ENCODE results near the gene GET4. TPM values are rescaled to one million over a fixed set of nuclear protein-coding genes. Genes with fewer than 3 reads are reported as not detected.
A peak's percentile ranks its signal among the peaks of the same experiment; 100 is the strongest.

Gene GET4
- total and polyA plus RNA-seq, 2 of the 8 experiments (the other 6 are each of a cell fraction or from before 2014, with no cell fraction given) = 56.7 to 74.1 TPM

DNA sequence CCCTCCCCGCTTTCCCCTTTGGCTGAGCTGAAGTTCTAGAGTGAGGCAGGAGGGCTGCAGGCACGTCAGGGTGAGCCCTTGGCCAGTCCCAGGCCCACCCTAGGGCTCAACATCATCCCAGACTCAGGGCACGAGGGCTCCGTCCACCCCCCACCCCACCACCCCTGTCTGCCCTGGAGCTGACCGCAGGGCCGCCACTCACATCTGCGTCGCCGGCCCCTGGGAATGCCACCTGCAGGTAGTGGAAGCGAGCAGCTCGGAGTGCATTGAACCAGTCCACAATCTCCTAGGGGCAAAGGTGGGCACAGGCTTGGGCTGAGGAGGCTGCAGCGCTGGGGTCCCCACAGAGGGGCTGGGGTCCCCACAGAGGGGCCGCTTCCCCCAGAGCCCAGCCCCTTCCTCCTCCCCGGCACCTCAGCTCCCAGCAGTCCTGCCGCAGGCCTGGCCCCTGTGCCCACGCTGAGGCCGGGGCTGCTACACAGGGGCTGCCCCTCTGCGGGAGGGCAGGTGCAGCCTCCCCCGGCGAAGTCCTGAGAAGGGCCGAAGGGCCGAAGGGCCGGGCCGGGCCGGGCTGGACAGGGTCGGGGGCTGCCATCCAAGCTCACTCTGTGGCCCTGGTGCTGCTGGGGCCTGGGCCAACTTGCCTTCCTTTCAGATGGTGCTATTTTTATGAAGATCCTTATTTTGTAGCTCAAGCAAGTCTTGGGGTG is 24.1 kb downstream of the GET4 start:
- no peak overlapping the region for H3K56ac ChIP-seq (replicated peaks; ENCODE audit: insufficient read length, low read depth, low read length)
- DNase-seq (ENCODE audit: low read depth in 1 of 2, low spot score in 2 of 2) (no peak), FAIRE-seq (no peak)
- H3K79me2 ChIP-seq (ENCODE audit: control insufficient read depth in 1 of 2, insufficient read depth in 2 of 2, low read length in 2 of 2) = no peaks in the 10 kb centered on the region
- no peak overlapping the region for H2AFZ ChIP-seq (ENCODE audit: low read length)
- no peaks in the 10 kb centered on the region for H3K23me2 ChIP-seq (ENCODE audit: low read depth, low read length)
- no peak overlapping the region for H3K14ac ChIP-seq (ENCODE audit: insufficient read length)
- no peak overlapping the region for H3K4me3 ChIP-seq (ENCODE audit: extremely low read depth in 1 of 4, insufficient read depth in 2 of 4, low read depth in 3 of 4, low read length in 4 of 4)
- peak overlapping the region; percentile 75; the same call in 1 of the 2 replicates for H2AK5ac ChIP-seq (ENCODE audit: low read depth, low read length)
- 0 out of 2 replicates have a peak overlapping the region, but pooled peaks have one; percentile 39 for H2BK12ac ChIP-seq (ENCODE audit: low read depth, low read length)
- no peak overlapping the region for H3K27ac ChIP-seq (ENCODE audit: low read depth, low read length)
- no peak overlapping the region for H2BK15ac ChIP-seq (ENCODE audit: low read length)
- 78% methylated on average over 18 of the region's 26 CpGs; no CpG with 5 or more reads in 1 of the 2 experiments for WGBS, 2 experiments (ENCODE audit: extremely low coverage in 1 of 2, insufficient coverage in 1 of 2, insufficient read length in 1 of 2, insufficient replicate concordance in 2 of 2, low coverage in 1 of 2, low lambda C conversion rate in 2 of 2, missing lambda C conversion rate in 1 of 2)
- no peak overlapping the region for H3K4ac ChIP-seq (replicated peaks; ENCODE audit: insufficient read length, low read depth, low read length)
- no peak overlapping the region for H2BK5ac ChIP-seq (ENCODE audit: low read depth, low read length)
- no peak overlapping the region for H4K5ac ChIP-seq (ENCODE audit: insufficient read length, low read depth, low read length)
- H3K9me3 ChIP-seq (ENCODE audit: insufficient read depth in 2 of 2, low read depth in 1 of 2, low read length in 1 of 2) = no peaks in the 10 kb centered on the region
- ChIA-PET CTCF (ENCODE audit: partially characterized antibody) (interaction anchor here (0.6 to 1.7 kb wide), 9 partner anchors 8 to 578 kb away, joined by 3 to 7 read pairs (median 4); no protein-coding TSS in a partner anchor), POLR2A (ENCODE audit: partially characterized antibody) (interaction anchor here (1.0 to 4.0 kb wide), 8 partner anchors 9 to 48 kb away, joined by 3 to 23 read pairs (median 4); partner anchors contain the start of gene GET4)
- no peak overlapping the region; a peak in 1 of 7 replicates for H3K9ac ChIP-seq (replicated peaks in 1 of 4; ENCODE audit: extremely low read depth in 1 of 4, low read depth in 3 of 4, low read length in 3 of 4)
- no peak overlapping the region for H2BK20ac ChIP-seq (ENCODE audit: low read length)
- peaks cover 0 to 8% (median 4%) of the 10 kb centered on the region in 4 experiments; a peak in 5 of 7 replicates for H3K4me1 ChIP-seq (replicated peaks in 1 of 4; ENCODE audit: control insufficient read depth in 3 of 4, insufficient read depth in 4 of 4, low read length in 3 of 4)
- peaks cover 0 to 20% (median 9%) of the 10 kb centered on the region in 4 experiments; a peak in 6 of 8 replicates for H3K36me3 ChIP-seq (ENCODE audit: control insufficient read depth in 2 of 4, insufficient read depth in 4 of 4, low read length in 3 of 4)
- H3K18ac ChIP-seq (ENCODE audit: extremely low read depth, low read length) = no peak overlapping the region
- H4K20me1 ChIP-seq (replicated peaks in 1 of 2; ENCODE audit: control insufficient read depth in 1 of 2, insufficient read depth in 2 of 2, low read length in 2 of 2) = peaks cover 1 to 3% of the 10 kb centered on the region in 2 experiments
- no peak overlapping the region for H3K4me2 ChIP-seq (ENCODE audit: insufficient read depth in 1 of 2, low read depth in 2 of 2, low read length in 2 of 2)
- H4K91ac ChIP-seq (replicated peaks; ENCODE audit: insufficient read length, low read length) = no peak overlapping the region
- no peak overlapping the region for H2BK120ac ChIP-seq (replicated peaks; ENCODE audit: low read depth, low read length)
- no peak overlapping the region for H3K23ac ChIP-seq (ENCODE audit: insufficient read length)
- no peaks in the 10 kb centered on the region; the same call in 1 of the 2 replicates for H3K79me1 ChIP-seq (ENCODE audit: low read depth, low read length)
- H4K8ac ChIP-seq (ENCODE audit: extremely low read depth, insufficient read depth, low read length) = no peak overlapping the region
- peaks cover 0 to 4% (median 3%) of the 10 kb centered on the region in 4 experiments; a peak in 2 of 7 replicates for H3K27me3 ChIP-seq (replicated peaks in 1 of 4; ENCODE audit: control insufficient read depth in 3 of 4, extremely low read depth in 1 of 4, insufficient read depth in 3 of 4, low read length in 3 of 4)
- no peak for TF ChIP-seq POU5F1 (IDR thresholded peaks at IDR 0.05; ENCODE audit: low read depth, low read length)
- TF ChIP-seq EGR1 (IDR thresholded peaks at IDR 0.05; ENCODE audit: borderline replicate concordance, low read depth, low read length) = no peak
- TF ChIP-seq TCF12 (IDR thresholded peaks at IDR 0.05; ENCODE audit: low read depth, low read length) = no peak
- TF ChIP-seq ZNF274 (IDR thresholded peaks at IDR 0.05; ENCODE audit: borderline replicate concordance, extremely low read depth, low read length) = no peak
- no peak for TF ChIP-seq MAFK (IDR thresholded peaks at IDR 0.05; ENCODE audit: low read depth, low read length)
- no peak for TF ChIP-seq CREB1 (IDR thresholded peaks at IDR 0.05)
- no peak for TF ChIP-seq BCL11A (IDR thresholded peaks at IDR 0.05; ENCODE audit: low read depth in 2 of 2, low read length in 2 of 2)
- no peak for TF ChIP-seq POLR2A (IDR thresholded peaks at IDR 0.05; ENCODE audit: control extremely low read depth in 1 of 2, low read depth in 2 of 2, low read length in 2 of 2)
- no peak for TF ChIP-seq CTBP2 (IDR thresholded peaks at IDR 0.05; ENCODE audit: borderline replicate concordance, insufficient read depth, insufficient read length, low read length)
- TF ChIP-seq NANOG (IDR thresholded peaks at IDR 0.05; ENCODE audit: insufficient read depth, low read depth, low read length, poor library complexity, severe bottlenecking) = no peak
- no peak for TF ChIP-seq RBBP5 (IDR thresholded peaks at IDR 0.05; ENCODE audit: borderline replicate concordance, low read depth, low read length)
- no peak for TF ChIP-seq ATF3 (IDR thresholded peaks at IDR 0.05; ENCODE audit: insufficient read depth, low read depth, low read length)

All from H1 (cell line).